GM21526 (cell line): ENCODE results near the gene INCENP.

Source experiments
- ATAC-seq: cut with Tn5 transposase; IDR thresholded peaks from one replicate; pipeline ENCODE4 v1.9.1; 2021; ENCODE audit warnings: moderate library complexity; ENCODE audit not compliant: unreplicated experiment, low FRiP score

Gene INCENP

GRCh38 chr11:62140304-62141110, 16.7 kb downstream of the INCENP start:
- no peak for ATAC-seq

- no peak for ATAC-seq
Measured at GRCh38 chr11:62141111-62142042, 17.6 kb downstream of the INCENP start.

- no peak for ATAC-seq
Measured at GRCh38 chr11:62142043-62142375, 18.2 kb downstream of the INCENP start.

GRCh38 chr11:62142921-62143320, 19.1 kb downstream of the INCENP start:
- ATAC-seq: no peak

- ATAC-seq: no peak
Measured at GRCh38 chr11:62143727-62144126, 19.9 kb downstream of the INCENP start.

- no peak for ATAC-seq
Measured at GRCh38 chr11:62144641-62145255, 20.9 kb downstream of the INCENP start.

- no peak for ATAC-seq
Measured at GRCh38 chr11:62145261-62145871, 21.6 kb downstream of the INCENP start.

GRCh38 chr11:62146476-62147200, 22.8 kb downstream of the INCENP start:
- no peak for ATAC-seq

GRCh38 chr11:62147545-62147944, 23.7 kb downstream of the INCENP start:
- no peak for ATAC-seq

GRCh38 chr11:62148271-62148980, 24.6 kb downstream of the INCENP start:
- no peak for ATAC-seq

GRCh38 chr11:62149986-62150886, 26.4 kb downstream of the INCENP start:
- no peak for ATAC-seq

- no peak for ATAC-seq
Measured at GRCh38 chr11:62150887-62151736, 27.3 kb downstream of the INCENP start.

GRCh38 chr11:62151737-62152102, 27.9 kb downstream of the INCENP start:
- no peak for ATAC-seq

GRCh38 chr11:62152245-62153086, 28.7 kb downstream of the INCENP start:
- no peak for ATAC-seq

- ATAC-seq: no peak
Measured at GRCh38 chr11:62153087-62153395, 29.2 kb downstream of the INCENP start.

GRCh38 chr11:62153617-62154016, 29.8 kb downstream of the INCENP start:
- no peak for ATAC-seq

GRCh38 chr11:62157603-62158002, 33.8 kb downstream of the INCENP start:
- ATAC-seq: no peak
